Astrocyte of the cerebellum (primary cell): ENCODE measurements around the gene GRB10.

Source experiments
- DNase-seq: peaks from one replicate; pipeline ENCODE4 v3.0.0-alpha.2; 2011; ENCODE audit warnings: low read depth
- H3K4me3 ChIP-seq: 2 replicates; pipeline ENCODE4 v1.5.1; 2011; ENCODE audit warnings: mild to moderate bottlenecking, low read depth, low read length, moderate library complexity
- CTCF ChIP-seq: IDR thresholded peaks from 2 replicates; pipeline ENCODE4 v1.5.1; 2012; ENCODE audit warnings: low read length, low read depth, moderate library complexity, mild to moderate bottlenecking; ENCODE audit errors: missing control alignments
- in situ Hi-C: cut with HindIII; loops from 2 replicates; pipeline ENCODE4 v1.10.0; 2017; ENCODE audit warnings: low sequenced_read_pairs

GRB10 gene

DNA sequence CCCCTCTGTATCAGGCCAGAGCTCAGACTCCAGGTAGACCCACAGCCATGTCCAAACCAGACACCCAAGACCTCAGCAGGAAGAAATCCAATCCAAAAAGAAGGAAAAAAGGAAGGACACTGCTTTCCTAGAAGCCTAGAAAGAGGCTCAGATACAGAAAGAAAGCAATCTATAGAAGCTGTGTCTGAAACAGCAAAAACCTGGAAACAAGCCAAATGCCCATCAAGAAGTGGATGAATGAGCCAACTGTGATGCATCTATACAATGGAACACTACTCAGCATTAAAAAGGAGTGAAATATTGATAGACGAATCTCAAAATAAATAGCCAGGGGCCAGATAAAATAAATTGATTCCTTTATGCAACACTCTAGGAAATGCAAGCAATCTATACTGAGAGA is 31.6 kb downstream of the GRB10 start:
- no peak for TF ChIP-seq CTCF
- in situ Hi-C loops, result no loop called here
- no peak overlapping the region for H3K4me3 ChIP-seq
- no peak for DNase-seq

- no peak for DNase-seq
- no peak overlapping the region for H3K4me3 ChIP-seq
- no peak for TF ChIP-seq CTCF
- in situ Hi-C loops, result no loop called here
Observed at GRCh38 chr7:50749896-50750295, 32.8 kb downstream of the GRB10 start.

GRCh38 chr7:50748472-50748871 is 34.2 kb downstream of the GRB10 start:
- DNase-seq, result no peak
- in situ Hi-C loops, result no loop called here
- TF ChIP-seq CTCF, result no peak
- no peak overlapping the region for H3K4me3 ChIP-seq

DNA sequence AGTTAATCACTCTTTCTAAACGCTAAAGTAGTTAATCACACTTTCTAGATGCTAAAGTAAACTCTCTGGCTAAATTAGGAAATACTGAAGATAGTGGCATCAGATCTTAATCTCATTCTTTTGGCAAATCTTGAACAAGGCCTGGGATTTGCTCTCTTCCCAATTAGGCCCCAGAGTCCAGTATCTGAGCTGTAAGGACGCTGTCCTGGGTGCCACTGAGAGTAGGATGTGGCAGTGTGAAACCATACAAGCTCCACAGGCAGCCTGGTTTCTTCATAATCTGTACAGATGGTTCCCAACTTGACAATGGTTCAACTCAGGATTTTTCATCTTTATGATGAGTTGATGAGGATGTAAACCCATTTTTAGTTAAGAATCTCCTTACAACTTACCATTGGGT is 36.9 kb downstream of the GRB10 start:
- in situ Hi-C loops, result no loop called here
- no peak for DNase-seq
- H3K4me3 ChIP-seq, result no peak overlapping the region
- TF ChIP-seq CTCF, result no peak

DNA sequence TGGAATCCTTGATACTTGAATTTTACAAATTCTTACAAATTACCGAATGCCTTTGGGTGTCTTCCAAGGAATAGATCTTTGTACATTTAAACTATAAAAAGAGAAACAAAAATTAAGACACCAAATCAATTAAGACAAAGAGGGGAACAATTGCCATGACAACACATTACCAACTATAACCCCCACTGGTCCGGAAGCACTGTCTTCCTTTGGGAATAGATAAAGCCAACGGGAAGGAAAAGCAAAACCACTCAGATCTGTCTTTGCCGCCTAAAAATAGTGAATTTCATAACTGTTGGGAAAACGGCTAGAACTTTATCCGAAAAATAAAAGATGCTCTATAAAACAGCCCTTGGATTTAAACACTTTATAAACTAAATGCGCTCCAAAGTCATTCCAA is 37.4 kb downstream of the GRB10 start:
- DNase-seq, result no peak
- in situ Hi-C loops, result no loop called here
- no peak for TF ChIP-seq CTCF
- H3K4me3 ChIP-seq, result no peak overlapping the region

- in situ Hi-C loops, result no loop called here
- no peak for DNase-seq
- TF ChIP-seq CTCF, result no peak
- no peak overlapping the region for H3K4me3 ChIP-seq
Observed at GRCh38 chr7:50743893-50744292, 38.8 kb downstream of the GRB10 start.

DNA sequence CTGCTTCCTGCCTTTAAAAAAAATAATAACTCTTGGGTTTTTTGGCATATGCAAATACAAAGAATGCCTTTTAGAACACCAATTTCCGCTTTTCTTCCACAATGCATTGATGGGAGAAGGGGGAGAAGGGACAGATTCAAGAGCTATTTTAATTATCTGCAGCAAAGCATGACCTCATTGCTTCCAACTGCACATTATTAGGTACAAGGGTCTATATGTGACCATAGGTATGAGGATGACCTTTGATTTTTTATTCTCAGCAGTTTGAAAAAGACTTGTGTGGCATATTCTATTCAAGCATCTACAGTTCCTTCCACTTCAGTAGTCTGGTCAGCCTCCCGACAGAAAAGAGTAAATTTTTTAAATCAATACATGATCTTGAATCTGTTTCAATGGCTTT is 39.7 kb downstream of the GRB10 start:
- no peak for DNase-seq
- no peak overlapping the region for H3K4me3 ChIP-seq
- no peak for TF ChIP-seq CTCF
- in situ Hi-C loops, result no loop called here
